Measurements from ENCODE around the gene ANKRD13B. TPM values are rescaled to one million over a fixed set of nuclear protein-coding genes. Genes with fewer than 3 reads are reported as not detected.

ANKRD13B gene
- total RNA-seq, 1 donor from 2014 or later: 2.8 TPM

DNA sequence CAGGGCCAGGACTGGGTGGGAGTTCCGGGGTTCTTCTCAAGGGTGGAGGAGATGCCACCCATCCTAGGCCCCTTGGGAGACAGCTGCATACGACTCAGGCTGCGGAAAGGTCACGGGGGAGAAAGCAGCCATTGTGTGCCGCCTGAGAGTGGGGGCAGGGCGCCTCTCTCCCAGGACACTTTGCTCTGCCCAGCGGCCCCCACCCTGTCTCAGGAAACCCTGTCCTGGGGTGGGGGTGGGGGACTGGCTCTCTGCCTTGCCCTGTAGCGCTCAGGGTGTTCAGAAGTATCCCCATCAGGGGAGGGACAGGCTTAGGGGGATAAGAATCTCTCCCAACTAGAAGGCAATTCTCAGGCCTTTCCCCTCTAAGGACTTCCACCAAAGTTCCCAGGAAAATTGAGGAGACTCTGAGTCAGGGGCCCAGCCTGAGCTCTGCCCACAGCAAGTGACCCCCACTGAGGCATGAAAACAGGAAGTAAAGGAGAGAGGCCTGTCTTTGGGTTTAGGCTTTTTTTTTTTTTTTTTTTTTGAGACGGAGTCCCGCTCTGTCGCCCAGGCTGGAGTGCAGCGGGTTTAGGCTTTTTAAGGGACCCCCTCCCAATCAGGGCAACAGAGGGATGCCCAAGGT lies 8.4 kb upstream of the ANKRD13B start:
- peak overlapping the region; percentile 68 for H3K27ac Mint-ChIP-seq
- Histone ChIP-seq H3K4me1 (peaks cover 32% of the 10 kb centered on the region), H3K9me3 (ENCODE audit: low read depth) (no peaks in the 10 kb centered on the region), H3K27me3 (no peaks in the 10 kb centered on the region), H3K9ac (no peak overlapping the region), H3K4me2 (peak overlapping the region; percentile 60), H3K36me3 (no peaks in the 10 kb centered on the region), H3K4me3 (no peak overlapping the region), H4K20me1 (ENCODE audit: low read depth) (peaks cover 79% of the 10 kb centered on the region), H3K79me2 (ENCODE audit: low read depth) (peaks cover 61% of the 10 kb centered on the region), H2AFZ (replicated peaks) (no peak overlapping the region), H3K27ac (no peak overlapping the region), H3F3A (ENCODE audit: low read depth) (peaks cover 12% of the 10 kb centered on the region)
- H3K4me1 Mint-ChIP-seq: peaks cover 29% of the 10 kb centered on the region
- peak overlapping the region; percentile 43 for H3K4me3 Mint-ChIP-seq
- H3K27me3 Mint-ChIP-seq (ENCODE audit: insufficient read depth, low read depth): peaks cover 5% of the 10 kb centered on the region
- peaks cover 4% of the 10 kb centered on the region for H3K36me3 Mint-ChIP-seq
- DNase-seq (ENCODE audit: low spot score): no peak
- TF ChIP-seq EZH2 (IDR thresholded peaks at IDR 0.05) (no peak), EZH2phosphoT487 (IDR thresholded peaks at IDR 0.05) (no peak)
- TF ChIP-seq, protein P1, sequence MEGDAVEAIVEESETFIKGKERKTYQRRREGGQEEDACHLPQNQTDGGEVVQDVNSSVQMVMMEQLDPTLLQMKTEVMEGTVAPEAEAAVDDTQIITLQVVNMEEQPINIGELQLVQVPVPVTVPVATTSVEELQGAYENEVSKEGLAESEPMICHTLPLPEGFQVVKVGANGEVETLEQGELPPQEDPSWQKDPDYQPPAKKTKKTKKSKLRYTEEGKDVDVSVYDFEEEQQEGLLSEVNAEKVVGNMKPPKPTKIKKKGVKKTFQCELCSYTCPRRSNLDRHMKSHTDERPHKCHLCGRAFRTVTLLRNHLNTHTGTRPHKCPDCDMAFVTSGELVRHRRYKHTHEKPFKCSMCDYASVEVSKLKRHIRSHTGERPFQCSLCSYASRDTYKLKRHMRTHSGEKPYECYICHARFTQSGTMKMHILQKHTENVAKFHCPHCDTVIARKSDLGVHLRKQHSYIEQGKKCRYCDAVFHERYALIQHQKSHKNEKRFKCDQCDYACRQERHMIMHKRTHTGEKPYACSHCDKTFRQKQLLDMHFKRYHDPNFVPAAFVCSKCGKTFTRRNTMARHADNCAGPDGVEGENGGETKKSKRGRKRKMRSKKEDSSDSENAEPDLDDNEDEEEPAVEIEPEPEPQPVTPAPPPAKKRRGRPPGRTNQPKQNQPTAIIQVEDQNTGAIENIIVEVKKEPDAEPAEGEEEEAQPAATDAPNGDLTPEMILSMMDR (IDR thresholded peaks at IDR 0.05): no peak
- no peaks in the 10 kb centered on the region for H3K9me3 Mint-ChIP-seq

DNA sequence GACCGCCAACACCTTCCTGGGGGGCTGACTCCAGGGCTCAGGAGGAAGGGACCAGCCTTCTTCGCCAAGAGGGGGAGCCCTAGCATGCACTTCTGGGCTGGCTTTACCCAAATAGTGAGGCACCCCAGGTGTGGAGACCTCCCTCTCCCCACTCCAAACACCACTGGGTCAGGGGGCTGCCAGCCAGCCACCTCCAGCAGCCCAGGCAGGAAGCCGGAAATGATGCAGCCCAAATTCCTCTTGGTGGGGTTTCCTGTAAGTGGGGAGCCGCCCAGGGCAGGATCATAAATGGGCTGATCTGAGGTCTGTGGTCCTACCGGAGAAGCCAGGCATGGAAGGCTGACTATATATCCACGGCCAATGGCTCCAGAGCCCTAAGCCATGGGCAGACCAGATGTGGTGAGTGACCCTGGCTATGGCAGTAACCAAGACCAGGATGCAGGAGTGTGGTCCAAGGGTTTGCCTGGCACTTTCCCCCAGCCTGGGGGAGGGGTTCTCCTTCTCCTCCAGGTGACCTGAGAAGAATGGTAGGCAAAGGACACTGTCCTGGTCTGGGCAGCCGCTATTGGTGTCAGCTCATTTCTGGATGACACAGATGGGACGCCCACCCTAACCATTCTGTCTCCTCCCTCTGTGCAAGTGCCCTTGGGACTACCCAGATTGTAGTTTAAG lies 7.7 kb upstream of the ANKRD13B start:
- Histone ChIP-seq H3F3A (ENCODE audit: low read depth) (peaks cover 13% of the 10 kb centered on the region), H3K9me3 (ENCODE audit: low read depth) (no peaks in the 10 kb centered on the region), H3K36me3 (no peaks in the 10 kb centered on the region), H3K4me1 (peaks cover 38% of the 10 kb centered on the region), H3K4me2 (peak overlapping the region; percentile 60), H3K4me3 (no peak overlapping the region), H4K20me1 (ENCODE audit: low read depth) (peaks cover 73% of the 10 kb centered on the region), H3K79me2 (ENCODE audit: low read depth) (peaks cover 61% of the 10 kb centered on the region), H3K27ac (no peak overlapping the region), H2AFZ (replicated peaks) (no peak overlapping the region), H3K27me3 (no peaks in the 10 kb centered on the region), H3K9ac (no peak overlapping the region)
- peaks cover 32% of the 10 kb centered on the region for H3K4me1 Mint-ChIP-seq
- no peak overlapping the region for H3K4me3 Mint-ChIP-seq
- H3K27ac Mint-ChIP-seq: no peak overlapping the region
- H3K9me3 Mint-ChIP-seq: no peaks in the 10 kb centered on the region
- H3K27me3 Mint-ChIP-seq (ENCODE audit: insufficient read depth, low read depth): peaks cover 5% of the 10 kb centered on the region
- DNase-seq (ENCODE audit: low spot score): no peak
- H3K36me3 Mint-ChIP-seq: peaks cover 4% of the 10 kb centered on the region
- TF ChIP-seq, protein P1 (IDR thresholded peaks at IDR 0.05): peak; percentile 38
- no peak for TF ChIP-seq EZH2phosphoT487 (IDR thresholded peaks at IDR 0.05)

DNA sequence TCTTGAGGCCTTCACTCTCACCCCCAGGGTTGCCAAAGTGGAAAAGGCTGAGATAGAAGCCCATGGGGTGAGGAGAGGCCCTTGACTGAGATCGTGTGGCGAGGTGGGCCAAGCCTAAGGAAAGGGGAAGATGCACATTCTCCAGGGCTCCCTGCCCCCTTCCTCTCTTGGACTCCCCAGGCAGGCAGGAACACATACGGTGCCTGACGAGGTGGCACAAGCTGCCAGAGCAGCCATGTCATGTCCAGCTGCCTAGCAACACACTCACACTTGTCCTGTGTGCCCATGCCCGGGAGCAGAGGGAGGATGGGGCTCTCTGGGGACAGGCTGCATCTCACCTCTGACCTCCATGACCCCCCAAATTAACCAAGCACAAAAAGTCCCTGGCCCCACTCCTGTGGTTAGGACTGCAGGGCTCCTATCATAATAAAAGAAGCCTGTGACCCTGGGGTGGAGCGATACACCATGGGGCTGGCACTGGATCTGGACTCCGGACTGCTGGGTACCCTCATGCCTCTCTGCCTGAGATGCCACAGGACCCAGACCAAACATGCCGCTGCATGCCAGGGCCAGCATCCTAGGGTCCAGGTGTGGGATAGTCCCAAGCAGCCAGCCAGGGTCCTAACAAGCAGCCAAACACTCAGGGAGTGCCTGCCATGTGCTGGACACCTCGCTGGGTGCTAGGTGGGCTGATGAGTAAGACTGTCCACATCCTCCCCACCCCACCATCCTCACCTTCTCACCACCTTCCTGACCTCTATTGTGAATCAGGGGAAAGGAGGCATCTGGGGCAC lies 6.1 kb upstream of the ANKRD13B start:
- Mint-ChIP-seq H3K27ac (no peak overlapping the region), H3K36me3 (peaks cover 2% of the 10 kb centered on the region), H3K4me1 (peaks cover 41% of the 10 kb centered on the region), H3K9me3 (no peaks in the 10 kb centered on the region), H3K4me3 (peak overlapping the region; percentile 94), H3K27me3 (ENCODE audit: insufficient read depth, low read depth) (peaks cover 7% of the 10 kb centered on the region)
- H3K27ac ChIP-seq: no peak overlapping the region
- H3K4me2 ChIP-seq: peak overlapping the region; percentile 90
- DNase-seq (ENCODE audit: low spot score): no peak
- H3K79me2 ChIP-seq (ENCODE audit: low read depth): peaks cover 61% of the 10 kb centered on the region
- no peaks in the 10 kb centered on the region for H3K9me3 ChIP-seq (ENCODE audit: low read depth)
- no peaks in the 10 kb centered on the region for H3K27me3 ChIP-seq
- H3K9ac ChIP-seq: no peak overlapping the region
- TF ChIP-seq EZH2phosphoT487 (IDR thresholded peaks at IDR 0.05) (no peak), EZH2 (IDR thresholded peaks at IDR 0.05) (no peak)
- TF ChIP-seq, protein P1 (IDR thresholded peaks at IDR 0.05): no peak
- peaks cover 64% of the 10 kb centered on the region for H4K20me1 ChIP-seq (ENCODE audit: low read depth)
- peaks cover 46% of the 10 kb centered on the region for H3K4me1 ChIP-seq
- no peaks in the 10 kb centered on the region for H3K36me3 ChIP-seq
- H3K4me3 ChIP-seq: peak overlapping the region; percentile 84
- H2AFZ ChIP-seq (replicated peaks): no peak overlapping the region
- H3F3A ChIP-seq (ENCODE audit: low read depth): peaks cover 14% of the 10 kb centered on the region
